ENCODE data around the gene SDK2. TPM values are rescaled to one million over a fixed set of nuclear protein-coding genes. Genes with fewer than 3 reads are reported as not detected.

Gene SDK2
- total and polyA plus RNA-seq, 3 experiments from 2014 or later: 0.35 to 0.54 (median 0.44) TPM

DNA sequence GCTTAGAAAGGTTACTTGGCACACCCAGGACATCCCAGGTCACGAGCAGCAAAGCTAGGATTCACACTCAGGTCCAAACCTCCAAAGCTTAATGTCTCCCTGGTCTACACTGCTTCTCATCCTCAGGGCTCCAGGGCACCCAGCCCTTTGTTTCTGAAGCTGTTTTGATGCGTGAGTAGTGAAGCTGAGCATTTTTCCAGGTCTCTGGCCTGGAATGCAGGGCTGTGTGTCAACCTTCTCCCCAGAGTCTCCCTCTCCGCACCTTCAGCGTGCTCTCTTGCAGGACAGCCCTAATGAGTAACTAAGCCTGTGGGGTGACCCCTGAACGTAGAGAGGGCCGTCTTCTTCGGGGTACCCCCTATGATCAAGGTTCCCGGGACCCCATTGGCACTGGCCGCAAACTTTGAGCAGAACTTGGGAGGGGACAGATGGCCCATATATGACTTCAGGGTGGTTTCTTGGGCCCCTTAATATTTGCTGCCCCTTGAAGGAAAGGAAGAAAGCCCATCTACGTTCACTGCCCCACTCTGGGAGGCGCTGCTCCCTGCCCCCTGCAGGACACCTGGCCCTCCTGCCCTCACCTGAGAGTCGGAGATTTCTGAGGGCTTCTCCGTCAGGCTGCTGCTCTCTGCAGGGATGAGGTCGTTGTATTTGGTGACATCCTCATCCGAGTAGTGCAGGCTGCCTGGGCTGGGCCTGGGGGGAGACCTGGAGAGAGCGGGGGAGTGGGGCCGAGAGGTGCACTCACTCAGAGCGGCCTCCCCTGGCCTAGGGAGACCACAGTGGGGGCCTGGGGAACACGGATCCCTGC, 296.0 kb downstream of the SDK2 start:
- Mint-ChIP-seq H3K4me3 (no peak overlapping the region), H3K27me3 (peaks cover 0 to 4% of the 10 kb centered on the region in 2 donors), H3K9me3 (no peaks in the 10 kb centered on the region), H3K4me1 (no peaks in the 10 kb centered on the region), H3K36me3 (no peaks in the 10 kb centered on the region), H3K27ac (no peak overlapping the region)
- ChIA-PET POLR2A (no interaction called here), CTCF (interaction anchor here (1.3 to 1.7 kb wide), 3 partner anchors 21 to 23 kb away, joined by 3 to 7 read pairs (median 3); no protein-coding TSS in a partner anchor)
- Histone ChIP-seq H3K9me3 (ENCODE audit: low read length) (no peaks in the 10 kb centered on the region), H3K27ac (ENCODE audit: low read depth, low read length) (no peak overlapping the region), H3K4me1 (ENCODE audit: insufficient read depth, low read length) (no peaks in the 10 kb centered on the region), H3K4me3 (ENCODE audit: low read length) (no peak overlapping the region), H3K36me3 (ENCODE audit: insufficient read depth, low read length) (no peaks in the 10 kb centered on the region), H3K27me3 (ENCODE audit: insufficient read depth, low read length, poor library complexity, severe bottlenecking) (no peaks in the 10 kb centered on the region)
- DNase-seq: no peak

DNA sequence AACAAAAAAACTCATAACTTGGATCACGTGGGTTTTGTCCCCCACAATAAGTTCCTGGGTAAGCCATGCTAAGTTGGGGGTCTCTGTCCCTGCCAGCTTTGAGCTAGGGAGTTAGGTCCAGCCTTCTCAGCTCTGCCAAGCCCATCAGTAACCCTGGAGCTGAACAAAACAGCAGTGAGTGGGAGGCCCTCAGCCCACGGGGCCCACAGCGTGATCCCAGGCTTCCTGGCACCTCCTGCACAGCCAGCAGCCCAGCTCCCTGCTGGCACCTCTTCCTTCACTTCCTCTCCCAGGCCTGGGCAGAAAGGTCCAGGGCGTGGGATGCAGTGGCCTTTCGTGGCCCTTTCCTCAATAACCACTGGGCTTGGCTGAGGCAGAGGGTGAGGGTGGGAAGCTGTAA, 296.9 kb downstream of the SDK2 start:
- DNase-seq: no peak
- Mint-ChIP-seq H3K27ac (no peak overlapping the region), H3K4me1 (no peaks in the 10 kb centered on the region), H3K9me3 (no peaks in the 10 kb centered on the region), H3K27me3 (peaks cover 0 to 4% of the 10 kb centered on the region in 2 donors), H3K36me3 (no peaks in the 10 kb centered on the region), H3K4me3 (no peak overlapping the region)
- Histone ChIP-seq H3K27ac (ENCODE audit: low read depth, low read length) (no peak overlapping the region), H3K4me1 (ENCODE audit: insufficient read depth, low read length) (no peaks in the 10 kb centered on the region), H3K4me3 (ENCODE audit: low read length) (no peak overlapping the region), H3K36me3 (ENCODE audit: insufficient read depth, low read length) (no peaks in the 10 kb centered on the region), H3K9me3 (ENCODE audit: low read length) (no peaks in the 10 kb centered on the region), H3K27me3 (ENCODE audit: insufficient read depth, low read length, poor library complexity, severe bottlenecking) (no peaks in the 10 kb centered on the region)
- ChIA-PET POLR2A (no interaction called here), CTCF (interaction anchor here (1.3 to 1.6 kb wide), 2 partner anchors 22 to 24 kb away, joined by 3 to 7 read pairs; no protein-coding TSS in a partner anchor)

DNA sequence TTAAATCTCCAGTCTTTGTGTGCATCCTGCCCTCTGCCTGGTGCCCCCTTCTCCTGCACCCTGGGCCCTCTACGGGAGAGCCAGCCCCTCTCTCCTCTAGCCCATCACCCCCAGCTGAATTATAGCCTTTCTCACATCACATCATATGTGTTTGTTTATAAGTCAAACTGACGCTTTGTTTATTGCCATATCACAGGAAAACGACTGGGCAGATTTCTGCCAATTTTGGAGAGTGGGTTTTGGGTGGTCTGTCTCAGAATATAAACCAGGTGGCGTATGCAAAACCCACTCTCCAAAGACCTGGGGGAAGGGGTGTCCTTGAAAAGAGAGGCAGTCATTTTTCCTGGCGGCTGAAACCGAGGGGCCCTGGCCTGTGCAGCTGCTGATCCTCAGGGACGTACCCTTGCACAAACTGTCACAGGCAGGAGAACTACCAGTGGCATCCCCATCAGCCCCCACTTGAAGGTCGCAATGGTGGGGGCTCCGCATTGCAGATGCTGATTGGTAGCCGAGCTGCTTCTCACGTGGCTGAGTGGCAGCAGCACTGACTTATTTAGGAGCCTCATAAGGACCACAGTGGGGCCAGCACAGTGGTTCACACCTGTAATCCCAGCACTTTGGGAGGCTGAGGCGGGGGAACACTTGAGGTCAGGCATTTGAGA, 297.6 kb downstream of the SDK2 start:
- ChIA-PET CTCF (interaction anchor here (1.3 to 1.6 kb wide), 2 partner anchors 23 to 25 kb away, joined by 3 to 7 read pairs; no protein-coding TSS in a partner anchor), POLR2A (no interaction called here)
- Mint-ChIP-seq H3K36me3 (no peaks in the 10 kb centered on the region), H3K27ac (peak overlapping the region in 1 of 8 donors; percentile 50), H3K4me3 (no peak overlapping the region), H3K27me3 (peaks cover 0 to 4% of the 10 kb centered on the region in 2 donors), H3K4me1 (no peaks in the 10 kb centered on the region), H3K9me3 (no peaks in the 10 kb centered on the region)
- no peak overlapping the region for H3K27ac ChIP-seq (ENCODE audit: low read depth, low read length)
- no peaks in the 10 kb centered on the region for H3K4me1 ChIP-seq (ENCODE audit: insufficient read depth, low read length)
- no peak for DNase-seq
- H3K36me3 ChIP-seq (ENCODE audit: insufficient read depth, low read length): no peaks in the 10 kb centered on the region
- no peaks in the 10 kb centered on the region for H3K9me3 ChIP-seq (ENCODE audit: low read length)
- H3K4me3 ChIP-seq (ENCODE audit: low read length): no peak overlapping the region
- no peaks in the 10 kb centered on the region for H3K27me3 ChIP-seq (ENCODE audit: insufficient read depth, low read length, poor library complexity, severe bottlenecking)

DNA sequence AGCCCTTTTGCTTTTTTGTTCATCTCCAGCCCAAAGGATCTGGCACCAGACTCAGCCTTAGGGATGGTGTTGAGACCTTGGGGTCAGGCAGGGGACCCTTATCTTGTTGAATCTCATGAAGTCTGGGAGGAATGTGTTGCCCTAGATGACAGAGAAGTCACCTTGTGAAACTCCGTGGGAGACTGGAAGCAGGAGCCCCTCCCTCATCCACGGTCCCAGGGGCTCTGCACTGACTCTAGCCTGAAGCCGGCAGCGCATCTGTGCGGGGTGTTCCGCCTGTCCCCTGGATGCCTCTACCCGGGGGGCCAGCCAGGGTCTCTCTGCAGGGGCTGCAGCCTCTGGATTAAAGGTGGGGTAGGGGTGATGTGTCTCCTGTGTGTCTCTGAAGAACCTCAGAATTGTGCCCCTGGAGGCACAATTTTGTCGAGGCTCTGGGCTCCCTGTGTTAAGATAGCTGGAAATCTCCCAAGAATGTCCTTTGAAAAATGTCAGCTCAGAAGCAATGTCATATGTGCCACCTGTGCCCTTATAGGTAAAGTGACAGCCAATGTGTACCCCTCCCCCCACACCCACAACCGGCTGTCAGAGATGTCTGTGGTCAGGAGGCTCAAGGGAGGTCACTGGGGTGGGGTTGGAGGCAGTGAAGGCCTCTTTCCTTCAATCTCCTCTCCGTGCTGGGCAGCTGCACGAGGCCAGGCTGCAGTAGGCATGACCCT, 300.3 kb downstream of the SDK2 start:
- H3K27me3 Mint-ChIP-seq: peaks cover 0 to 4% of the 10 kb centered on the region in 2 donors
- no peak overlapping the region for H3K4me3 Mint-ChIP-seq
- H3K9me3 Mint-ChIP-seq: no peaks in the 10 kb centered on the region
- no peaks in the 10 kb centered on the region for H3K4me1 Mint-ChIP-seq
- Histone ChIP-seq H3K27ac (ENCODE audit: low read depth, low read length) (no peak overlapping the region), H3K27me3 (ENCODE audit: insufficient read depth, low read length, poor library complexity, severe bottlenecking) (no peaks in the 10 kb centered on the region), H3K9me3 (ENCODE audit: low read length) (no peaks in the 10 kb centered on the region), H3K4me3 (ENCODE audit: low read length) (no peak overlapping the region), H3K4me1 (ENCODE audit: insufficient read depth, low read length) (no peaks in the 10 kb centered on the region), H3K36me3 (ENCODE audit: insufficient read depth, low read length) (no peaks in the 10 kb centered on the region)
- H3K27ac Mint-ChIP-seq: no peak overlapping the region
- H3K36me3 Mint-ChIP-seq: no peaks in the 10 kb centered on the region
- no peak for DNase-seq
- ChIA-PET CTCF (no interaction called here), POLR2A (no interaction called here)

DNA sequence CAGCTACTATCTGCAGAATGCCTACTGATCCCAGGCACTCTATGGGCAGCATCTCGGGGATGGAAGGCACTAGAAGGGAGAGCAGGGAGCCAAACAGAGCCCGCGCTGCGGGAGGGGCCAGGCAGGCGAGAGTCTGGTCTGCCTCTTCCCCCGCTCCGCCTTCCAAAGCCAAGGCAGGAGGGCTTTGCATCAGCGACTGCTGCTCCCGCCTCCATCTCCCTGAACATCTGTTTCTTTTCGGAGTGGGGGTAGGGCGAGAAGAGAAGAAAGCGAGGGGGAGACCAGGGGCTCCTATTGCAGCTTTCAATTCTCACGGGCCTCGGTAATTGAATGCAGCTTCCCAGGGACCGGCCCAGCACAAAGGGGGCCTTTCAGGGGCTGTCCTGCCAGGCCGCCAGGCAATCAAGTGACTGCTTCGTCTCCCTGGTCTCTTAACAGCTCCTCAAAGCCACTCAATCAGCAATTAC, 301.0 kb downstream of the SDK2 start:
- ChIA-PET CTCF (interaction anchor here (0.6 kb wide), 2 partner anchors 89 to 440 kb away, joined by 3 read pairs; no protein-coding TSS in a partner anchor), POLR2A (no interaction called here)
- no peaks in the 10 kb centered on the region for H3K36me3 ChIP-seq (ENCODE audit: insufficient read depth, low read length)
- no peak overlapping the region for H3K27ac ChIP-seq (ENCODE audit: low read depth, low read length)
- no peak for DNase-seq
- H3K4me3 Mint-ChIP-seq: no peak overlapping the region
- H3K9me3 ChIP-seq (ENCODE audit: low read length): no peaks in the 10 kb centered on the region
- H3K9me3 Mint-ChIP-seq: no peaks in the 10 kb centered on the region
- peaks cover 0 to 4% of the 10 kb centered on the region in 2 donors for H3K27me3 Mint-ChIP-seq
- no peak overlapping the region for H3K27ac Mint-ChIP-seq
- H3K4me1 Mint-ChIP-seq: no peaks in the 10 kb centered on the region
- H3K36me3 Mint-ChIP-seq: no peaks in the 10 kb centered on the region
- H3K4me1 ChIP-seq (ENCODE audit: insufficient read depth, low read length): no peaks in the 10 kb centered on the region
- H3K27me3 ChIP-seq (ENCODE audit: insufficient read depth, low read length, poor library complexity, severe bottlenecking): no peaks in the 10 kb centered on the region
- no peak overlapping the region for H3K4me3 ChIP-seq (ENCODE audit: low read length)

DNA sequence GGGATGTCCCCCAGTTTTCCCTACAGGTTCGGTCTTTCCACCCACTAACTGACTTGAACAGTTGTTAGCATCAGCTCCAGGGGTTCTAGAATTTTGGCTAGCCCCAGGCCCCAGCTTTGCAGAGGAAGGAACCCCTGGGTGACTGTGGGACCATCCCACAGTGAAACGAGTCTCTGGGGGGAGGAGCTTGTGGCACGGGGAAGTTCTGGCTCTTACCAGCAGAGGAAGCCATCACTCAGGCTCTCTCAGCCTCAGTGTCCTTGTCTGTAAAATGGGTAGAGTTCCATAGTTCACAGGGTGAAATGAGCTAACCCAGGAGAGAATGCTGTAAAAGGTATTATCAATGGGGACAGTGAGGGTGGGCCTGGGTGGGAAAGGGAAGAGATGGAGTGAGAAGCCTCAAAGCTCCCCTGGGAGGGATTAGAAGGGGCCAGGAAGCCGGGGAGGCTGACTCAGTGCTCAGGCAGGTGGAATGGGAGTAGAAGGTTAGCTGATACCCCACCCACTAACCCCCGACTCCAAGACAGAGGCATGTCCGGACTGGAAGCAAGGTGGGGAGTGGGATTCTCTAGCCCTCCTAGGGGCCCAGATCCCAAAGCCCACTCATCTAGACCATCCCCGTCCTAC, 301.6 kb downstream of the SDK2 start:
- H3K4me1 ChIP-seq (ENCODE audit: insufficient read depth, low read length): no peaks in the 10 kb centered on the region
- no peak for DNase-seq
- H3K9me3 ChIP-seq (ENCODE audit: low read length): no peaks in the 10 kb centered on the region
- Mint-ChIP-seq H3K27me3 (peaks cover 0 to 4% of the 10 kb centered on the region in 2 donors), H3K9me3 (no peaks in the 10 kb centered on the region), H3K4me1 (no peaks in the 10 kb centered on the region), H3K4me3 (no peak overlapping the region), H3K27ac (no peak overlapping the region), H3K36me3 (no peaks in the 10 kb centered on the region)
- H3K27me3 ChIP-seq (ENCODE audit: insufficient read depth, low read length, poor library complexity, severe bottlenecking): no peaks in the 10 kb centered on the region
- ChIA-PET POLR2A (no interaction called here), CTCF (interaction anchor here (0.6 kb wide), 2 partner anchors 88 to 440 kb away, joined by 3 read pairs; no protein-coding TSS in a partner anchor)
- H3K4me3 ChIP-seq (ENCODE audit: low read length): no peak overlapping the region
- no peaks in the 10 kb centered on the region for H3K36me3 ChIP-seq (ENCODE audit: insufficient read depth, low read length)
- no peak overlapping the region for H3K27ac ChIP-seq (ENCODE audit: low read depth, low read length)

DNA sequence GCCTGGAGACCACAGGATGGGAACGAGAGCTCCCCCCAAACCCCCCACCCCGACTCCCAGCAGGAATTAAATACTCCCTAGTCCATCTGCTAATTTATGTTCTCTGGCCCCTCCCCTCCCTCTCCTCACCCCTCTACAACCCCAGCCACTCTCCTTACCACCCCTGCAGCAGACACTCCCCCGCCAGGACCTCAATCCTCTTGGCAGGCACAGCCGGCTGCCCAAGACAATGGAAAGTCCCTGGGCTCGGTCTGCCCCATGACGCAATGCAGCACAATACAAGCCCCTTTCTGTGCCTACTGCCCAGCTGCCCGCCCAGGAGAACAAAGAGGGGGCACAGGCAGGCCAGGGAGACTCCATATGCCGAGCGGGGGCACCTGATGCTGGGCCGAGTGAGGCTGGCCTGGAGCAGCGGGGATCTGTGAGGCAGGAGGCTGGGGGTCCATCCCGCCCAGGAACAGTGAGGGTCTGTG, 302.2 kb downstream of the SDK2 start:
- Mint-ChIP-seq H3K27me3 (peaks cover 0 to 4% of the 10 kb centered on the region in 2 donors), H3K9me3 (no peaks in the 10 kb centered on the region), H3K36me3 (no peaks in the 10 kb centered on the region), H3K4me3 (no peak overlapping the region), H3K27ac (no peak overlapping the region), H3K4me1 (no peaks in the 10 kb centered on the region)
- POLR2A ChIA-PET: no interaction called here
- no peak for DNase-seq
- Histone ChIP-seq H3K4me1 (ENCODE audit: insufficient read depth, low read length) (no peaks in the 10 kb centered on the region), H3K27ac (ENCODE audit: low read depth, low read length) (no peak overlapping the region), H3K27me3 (ENCODE audit: insufficient read depth, low read length, poor library complexity, severe bottlenecking) (no peaks in the 10 kb centered on the region), H3K4me3 (ENCODE audit: low read length) (no peak overlapping the region), H3K36me3 (ENCODE audit: insufficient read depth, low read length) (no peaks in the 10 kb centered on the region), H3K9me3 (ENCODE audit: low read length) (no peaks in the 10 kb centered on the region)
- CTCF ChIA-PET: no interaction called here

Measured in CD8-positive, alpha-beta memory T cell (primary cell).